ENCODE measurements around the gene SYNPR.

DNA sequence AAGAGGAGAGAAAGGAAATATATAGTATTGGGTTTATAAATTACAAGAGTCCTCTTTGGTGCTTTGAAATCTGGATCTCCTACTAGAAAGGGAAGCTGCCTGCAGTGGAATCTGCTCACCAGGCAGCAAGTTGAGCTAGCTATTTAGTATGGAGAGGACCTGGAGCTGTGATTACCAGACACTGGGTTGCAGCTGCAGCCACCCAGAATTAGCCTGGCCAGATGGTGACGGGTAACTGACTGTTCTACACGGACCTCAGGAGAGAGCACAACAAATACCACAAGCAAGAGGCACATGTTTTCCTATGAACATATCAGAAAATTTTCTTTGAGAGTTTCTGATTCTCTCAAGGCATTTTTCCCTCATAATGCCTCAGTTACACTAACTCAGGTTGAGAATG lies 46.5 kb downstream of the SYNPR start:
- TF ChIP-seq EZH2 (IDR thresholded peaks at IDR 0.05; ENCODE audit: borderline replicate concordance, low read depth, low read length, poor library complexity, severe bottlenecking): no peak
- TF ChIP-seq, protein P1, sequence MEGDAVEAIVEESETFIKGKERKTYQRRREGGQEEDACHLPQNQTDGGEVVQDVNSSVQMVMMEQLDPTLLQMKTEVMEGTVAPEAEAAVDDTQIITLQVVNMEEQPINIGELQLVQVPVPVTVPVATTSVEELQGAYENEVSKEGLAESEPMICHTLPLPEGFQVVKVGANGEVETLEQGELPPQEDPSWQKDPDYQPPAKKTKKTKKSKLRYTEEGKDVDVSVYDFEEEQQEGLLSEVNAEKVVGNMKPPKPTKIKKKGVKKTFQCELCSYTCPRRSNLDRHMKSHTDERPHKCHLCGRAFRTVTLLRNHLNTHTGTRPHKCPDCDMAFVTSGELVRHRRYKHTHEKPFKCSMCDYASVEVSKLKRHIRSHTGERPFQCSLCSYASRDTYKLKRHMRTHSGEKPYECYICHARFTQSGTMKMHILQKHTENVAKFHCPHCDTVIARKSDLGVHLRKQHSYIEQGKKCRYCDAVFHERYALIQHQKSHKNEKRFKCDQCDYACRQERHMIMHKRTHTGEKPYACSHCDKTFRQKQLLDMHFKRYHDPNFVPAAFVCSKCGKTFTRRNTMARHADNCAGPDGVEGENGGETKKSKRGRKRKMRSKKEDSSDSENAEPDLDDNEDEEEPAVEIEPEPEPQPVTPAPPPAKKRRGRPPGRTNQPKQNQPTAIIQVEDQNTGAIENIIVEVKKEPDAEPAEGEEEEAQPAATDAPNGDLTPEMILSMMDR (conservative IDR thresholded peaks at IDR 0.05; ENCODE audit: low read depth, low read length): no peak

All from A673 (cell line).